ENCODE results near the gene RFX1. TPM values are rescaled to one million over a fixed set of nuclear protein-coding genes. Genes with fewer than 3 reads are reported as not detected.
"Not testable (repeated sequence)": the region's sequence is repeated elsewhere in the genome, so short reads cannot be mapped to it uniquely, and the experiment has no call there.

Gene RFX1
- polyA plus RNA-seq, 6 donors from 2014 or later = 0.27 to 2.3 (median 1.1) TPM

DNA sequence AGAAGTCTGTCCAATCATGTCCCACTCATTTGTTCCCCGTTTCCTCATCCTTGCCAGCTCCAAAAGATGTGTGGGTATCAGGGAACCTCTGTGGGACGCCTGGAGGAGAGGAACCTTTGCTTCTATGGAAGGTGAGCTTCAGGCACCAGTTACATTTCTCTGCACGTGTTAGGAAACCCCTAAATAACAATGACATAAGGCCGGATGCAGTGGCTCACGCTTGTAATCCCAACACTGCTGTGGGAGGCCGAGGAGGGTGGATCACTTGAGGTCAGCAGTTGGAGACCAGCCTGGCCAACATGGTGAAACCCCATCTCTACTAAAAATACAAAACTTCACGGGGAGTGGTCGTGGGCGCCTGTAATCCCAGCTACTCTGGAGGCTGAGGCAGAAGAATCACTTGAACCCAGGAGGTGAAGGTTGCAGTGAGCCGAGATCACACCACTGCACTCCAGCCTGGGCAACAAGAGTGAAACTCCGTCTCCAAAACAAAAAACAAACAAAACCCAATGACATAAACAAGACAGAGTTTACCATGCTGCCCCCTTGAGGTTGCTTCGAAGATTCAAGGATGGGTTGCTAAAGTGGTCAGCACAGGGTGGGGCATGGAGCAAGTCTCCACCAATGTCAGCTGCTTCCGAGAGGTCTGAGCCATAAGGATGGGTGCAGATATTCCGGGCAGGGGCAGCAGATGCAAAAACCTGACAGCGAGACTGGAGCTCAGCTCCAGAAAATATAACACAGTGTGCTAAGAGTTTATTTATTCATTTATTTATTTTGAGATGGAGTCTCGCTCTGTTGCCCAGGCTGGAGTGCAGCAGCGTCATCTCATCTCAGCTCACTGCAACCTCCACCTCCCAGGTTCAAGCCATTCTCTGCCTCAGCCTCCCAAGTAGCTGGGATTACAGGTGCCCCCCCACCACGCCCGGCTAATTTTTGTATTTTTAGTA, 36.8 kb upstream of the RFX1 start:
- H3K9me3 Mint-ChIP-seq, H3K27me3 Mint-ChIP-seq, DNase-seq, H3K36me3 Mint-ChIP-seq: not testable (repeated sequence)
- H3K4me3 Mint-ChIP-seq = peak overlapping the region in 1 of 8 donors; percentile 25
- H3K27ac Mint-ChIP-seq = peak overlapping the region in 5 of 6 donors; percentile 62 to 91 (median 89)
- H3K4me1 Mint-ChIP-seq = peaks cover 7 to 22% (median 18%) of the 10 kb centered on the region in 3 donors
- ATAC-seq (ENCODE audit: low read depth in 2 of 2) = peak; percentile 75 to 78

DNA sequence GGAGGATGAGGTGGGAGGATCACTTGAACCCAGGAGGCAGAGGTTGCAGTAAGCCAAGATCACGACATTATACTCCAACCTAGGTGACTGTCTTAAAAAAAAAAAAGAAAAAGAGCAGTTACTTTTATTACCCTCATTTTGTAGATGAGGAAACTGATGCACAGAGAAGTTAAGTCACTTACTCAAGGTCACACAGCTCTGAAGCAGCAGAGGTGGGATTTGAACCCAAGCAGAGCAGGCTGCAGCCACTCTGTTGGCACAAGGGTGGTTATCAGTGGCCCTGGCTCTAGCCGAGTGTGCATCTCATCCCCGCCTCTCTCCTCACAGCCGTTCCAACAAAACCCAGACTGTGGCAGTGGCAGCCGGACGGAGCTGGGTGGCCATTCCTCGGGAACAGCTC, 33.1 kb upstream of the RFX1 start:
- H3K36me3 Mint-ChIP-seq = no peaks in the 10 kb centered on the region
- no peak for DNase-seq

GRCh38 chr19:14035706-14036105, 29.6 kb upstream of the RFX1 start:
- Mint-ChIP-seq H3K27ac (no peak overlapping the region), H3K9me3 (no peaks in the 10 kb centered on the region)

More for the DNA sequence above, 33.1 kb upstream of the RFX1 start:
- Mint-ChIP-seq H3K4me3 (no peak overlapping the region), H3K4me1 (peaks cover 8 to 26% (median 23%) of the 10 kb centered on the region in 3 donors), H3K27ac (peak overlapping the region in 2 of 6 donors; percentile 11 to 65), H3K9me3 (no peaks in the 10 kb centered on the region), H3K27me3 (no peaks in the 10 kb centered on the region)
- no peak for ATAC-seq (ENCODE audit: low read depth in 2 of 2)

GRCh38 chr19:14035159-14035558, 29.0 kb upstream of the RFX1 start:
- H3K27me3 Mint-ChIP-seq; DNase-seq; H3K9me3 Mint-ChIP-seq; ATAC-seq (ENCODE audit: low read depth in 2 of 2); H3K4me3 Mint-ChIP-seq; H3K36me3 Mint-ChIP-seq: not testable (repeated sequence)
- H3K27ac Mint-ChIP-seq = peak overlapping the region in 1 of 6 donors; percentile 62
- H3K4me1 Mint-ChIP-seq = peaks cover 24 to 47% (median 35%) of the 10 kb centered on the region in 3 donors

More at GRCh38 chr19:14035706-14036105, 29.6 kb upstream of the RFX1 start:
- ATAC-seq (ENCODE audit: low read depth in 2 of 2) = no peak
- Mint-ChIP-seq H3K4me3 (no peak overlapping the region), H3K4me1 (peaks cover 24 to 43% (median 32%) of the 10 kb centered on the region in 3 donors), H3K27me3 (no peaks in the 10 kb centered on the region), H3K36me3 (no peaks in the 10 kb centered on the region)
- no peak for DNase-seq

GRCh38 chr19:14033946-14034345, 27.8 kb upstream of the RFX1 start:
- H3K27ac Mint-ChIP-seq = peak overlapping the region in 2 of 6 donors; percentile 24 to 29
- peaks cover 26 to 44% (median 41%) of the 10 kb centered on the region in 3 donors for H3K4me1 Mint-ChIP-seq
- no peaks in the 10 kb centered on the region for H3K36me3 Mint-ChIP-seq
- H3K9me3 Mint-ChIP-seq = no peaks in the 10 kb centered on the region
- no peak for DNase-seq
- H3K27me3 Mint-ChIP-seq = no peaks in the 10 kb centered on the region
- H3K4me3 Mint-ChIP-seq = peak overlapping the region in 5 of 8 donors; percentile 4 to 74 (median 44)
- no peak for ATAC-seq (ENCODE audit: low read depth in 2 of 2)

- peak within 1 kb of the TSS; percentile 89 to 96 (median 94) for H3K27ac Mint-ChIP-seq
- H3K27me3 Mint-ChIP-seq = no peaks in the 10 kb centered on the region
- peak within 1 kb of the TSS; percentile 90 to 98 (median 94) for H3K4me3 Mint-ChIP-seq
- DNase-seq (peak; percentile 80), ATAC-seq (ENCODE audit: low read depth in 2 of 2) (peak; percentile 79 to 81)
- H3K4me1 Mint-ChIP-seq = peaks cover 38 to 47% (median 44%) of the 10 kb centered on the region in 3 donors
- no peaks in the 10 kb centered on the region for H3K9me3 Mint-ChIP-seq
- H3K36me3 Mint-ChIP-seq = no peaks in the 10 kb centered on the region
Observed at GRCh38 chr19:14031719-14032480, 25.8 kb upstream of the RFX1 start, which contains the start of gene IL27RA. Gene IL27RA (plus strand): TSS chr19:14031762. CDS start chr19:14031873, 111 bp downstream.

DNA sequence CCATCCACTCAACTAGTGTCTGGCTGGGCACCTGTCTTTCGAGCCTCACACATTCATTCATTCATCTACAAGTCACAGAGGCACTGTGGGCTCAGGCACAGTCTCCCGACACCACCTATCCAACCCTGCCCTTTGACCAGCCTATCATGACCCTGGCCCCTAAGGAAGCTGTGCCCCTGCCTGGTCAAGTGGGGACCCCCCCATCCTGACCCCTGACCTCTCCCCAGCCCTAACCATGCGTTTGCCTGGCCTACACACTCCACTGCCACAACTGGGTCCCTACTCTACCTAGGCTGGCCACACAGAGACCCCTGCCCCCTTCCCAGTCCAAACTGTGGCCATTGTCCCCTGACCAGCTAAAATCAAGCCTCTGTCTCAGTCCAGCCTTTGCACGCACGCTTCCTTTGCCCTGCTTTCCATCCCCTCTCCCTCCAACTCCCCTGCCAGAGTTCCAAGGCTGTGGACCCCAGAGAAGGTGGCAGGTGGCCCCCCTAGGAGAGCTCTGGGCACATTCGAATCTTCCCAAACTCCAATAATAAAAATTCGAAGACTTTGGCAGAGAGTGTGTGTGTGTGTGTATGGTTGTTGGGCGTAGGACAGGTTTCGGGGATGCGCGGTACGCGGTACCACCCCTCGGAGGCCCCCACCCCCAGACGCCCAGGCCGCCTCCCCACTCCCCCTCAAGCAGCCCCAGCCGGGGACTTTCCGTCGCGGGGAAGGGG, 25.0 kb upstream of the RFX1 start:
- Mint-ChIP-seq H3K9me3 (no peaks in the 10 kb centered on the region), H3K27me3 (no peaks in the 10 kb centered on the region), H3K27ac (peak overlapping the region in 5 of 6 donors; percentile 80 to 96 (median 92)), H3K4me1 (peaks cover 38 to 47% (median 44%) of the 10 kb centered on the region in 3 donors), H3K4me3 (peak overlapping the region; percentile 90 to 98 (median 94)), H3K36me3 (no peaks in the 10 kb centered on the region)
- no peak for ATAC-seq (ENCODE audit: low read depth in 2 of 2)
- no peak for DNase-seq

GRCh38 chr19:14028901-14029300, 22.8 kb upstream of the RFX1 start:
- DNase-seq (no peak), ATAC-seq (ENCODE audit: low read depth in 2 of 2) (no peak)
- H3K27ac Mint-ChIP-seq = peak overlapping the region in 1 of 6 donors; percentile 32
- no peaks in the 10 kb centered on the region for H3K9me3 Mint-ChIP-seq
- no peaks in the 10 kb centered on the region for H3K27me3 Mint-ChIP-seq
- no peaks in the 10 kb centered on the region for H3K36me3 Mint-ChIP-seq
- H3K4me1 Mint-ChIP-seq = peaks cover 34 to 44% (median 43%) of the 10 kb centered on the region in 3 donors
- peak overlapping the region in 4 of 8 donors; percentile 42 to 84 (median 64) for H3K4me3 Mint-ChIP-seq

DNA sequence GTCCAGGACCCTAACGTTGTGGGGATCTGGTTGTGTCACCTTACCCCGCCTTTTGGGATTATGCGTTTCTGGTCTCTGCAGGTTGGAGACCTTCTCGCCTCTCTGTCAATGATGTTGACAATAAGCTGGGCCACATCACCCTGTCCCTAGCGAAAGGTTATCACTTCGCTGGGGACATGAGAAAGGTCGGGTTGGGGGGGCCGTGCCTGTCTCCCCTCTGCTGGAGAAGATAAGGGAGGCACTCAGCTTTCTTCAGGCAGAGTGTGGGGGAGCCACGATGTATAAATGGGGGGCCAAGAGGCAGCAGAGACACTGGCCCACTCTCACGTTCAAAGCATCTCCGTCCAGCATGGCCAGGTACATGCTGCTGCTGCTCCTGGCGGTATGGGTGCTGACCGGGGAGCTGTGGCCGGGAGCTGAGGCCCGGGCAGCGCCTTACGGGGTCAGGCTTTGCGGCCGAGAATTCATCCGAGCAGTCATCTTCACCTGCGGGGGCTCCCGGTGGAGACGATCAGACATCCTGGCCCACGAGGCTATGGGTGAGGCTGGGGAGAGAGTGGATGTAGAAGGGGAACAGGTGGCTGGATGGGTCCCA, 21.8 kb upstream of the RFX1 start, which contains the start of gene RLN3:
TSS of gene RLN3 (plus strand) at position 293 of the 595 bp plus-strand sequence. CDS start at position 350, 57 bp downstream.
- ATAC-seq (ENCODE audit: low read depth in 2 of 2) (no peak), DNase-seq (no peak)
- Mint-ChIP-seq H3K4me1 (peaks cover 38 to 48% (median 47%) of the 10 kb centered on the region in 3 donors), H3K4me3 (peak within 1 kb of the TSS in 5 of 8 donors; percentile 30 to 84 (median 49)), H3K9me3 (no peaks in the 10 kb centered on the region), H3K36me3 (no peaks in the 10 kb centered on the region), H3K27me3 (no peaks in the 10 kb centered on the region), H3K27ac (peak within 1 kb of the TSS in 3 of 6 donors; percentile 44 to 96 (median 65))

DNA sequence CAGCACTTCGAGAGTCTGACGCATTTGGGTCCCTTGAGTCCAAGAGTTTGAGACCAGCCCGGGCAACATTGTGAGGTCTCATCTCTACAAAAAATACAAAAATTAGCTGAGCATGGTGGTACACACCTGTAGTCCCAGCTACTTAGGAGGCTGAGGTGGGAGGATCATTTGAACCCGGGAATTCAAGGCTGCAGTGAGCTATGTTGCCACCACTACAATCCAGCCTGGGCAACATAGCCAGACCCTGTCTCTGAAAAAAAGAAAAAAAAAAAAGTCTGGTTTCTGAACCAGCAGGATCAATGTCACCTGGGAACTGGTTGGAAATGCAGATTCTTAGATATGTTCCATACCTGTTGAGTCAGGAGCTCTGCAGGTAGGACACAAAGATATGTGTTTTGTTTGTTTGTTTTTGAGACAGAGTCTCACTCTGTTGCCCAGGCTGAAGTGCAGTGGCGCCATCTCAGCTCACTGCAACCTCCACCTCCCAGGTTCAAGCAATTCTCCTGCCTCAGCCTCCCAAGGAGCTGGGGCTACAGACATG, 20.6 kb upstream of the RFX1 start:
- not testable (repeated sequence) for H3K27ac Mint-ChIP-seq; H3K36me3 Mint-ChIP-seq; H3K4me3 Mint-ChIP-seq; DNase-seq; H3K9me3 Mint-ChIP-seq; H3K27me3 Mint-ChIP-seq; ATAC-seq (ENCODE audit: low read depth in 2 of 2)
- peaks cover 27 to 45% (median 41%) of the 10 kb centered on the region in 3 donors for H3K4me1 Mint-ChIP-seq

- H3K4me1 Mint-ChIP-seq = peaks cover 19 to 38% (median 35%) of the 10 kb centered on the region in 3 donors
- no peaks in the 10 kb centered on the region for H3K9me3 Mint-ChIP-seq
- ATAC-seq (ENCODE audit: low read depth in 2 of 2) (no peak), DNase-seq (no peak)
- H3K36me3 Mint-ChIP-seq = no peaks in the 10 kb centered on the region
- H3K27me3 Mint-ChIP-seq = no peaks in the 10 kb centered on the region
- H3K4me3 Mint-ChIP-seq = no peak overlapping the region
- peak overlapping the region in 1 of 6 donors; percentile 4 for H3K27ac Mint-ChIP-seq
Observed at GRCh38 chr19:14023404-14024235, 17.5 kb upstream of the RFX1 start.
